ENCODE data around the gene XRN2.

DNA sequence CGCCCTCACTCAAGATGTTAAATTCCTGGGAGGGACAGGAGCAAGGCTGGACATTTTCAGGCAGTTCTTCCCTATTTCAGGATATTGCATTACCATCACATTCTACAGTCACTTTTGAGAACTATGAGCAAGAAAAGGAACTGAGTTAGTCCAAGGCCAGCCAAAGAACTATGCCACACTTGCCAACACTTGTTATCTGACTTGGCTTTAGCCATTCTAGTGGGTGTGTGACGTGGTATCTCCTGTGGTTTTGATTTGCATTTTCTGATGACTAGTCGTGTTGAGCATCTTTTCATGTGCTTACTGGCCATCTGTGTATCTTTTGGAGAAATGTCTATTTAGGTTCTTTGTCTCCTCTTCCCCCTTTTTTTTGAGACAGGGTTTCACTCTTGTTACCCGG is 12.0 kb downstream of the XRN2 start:
- TF ChIP-seq, protein P1, sequence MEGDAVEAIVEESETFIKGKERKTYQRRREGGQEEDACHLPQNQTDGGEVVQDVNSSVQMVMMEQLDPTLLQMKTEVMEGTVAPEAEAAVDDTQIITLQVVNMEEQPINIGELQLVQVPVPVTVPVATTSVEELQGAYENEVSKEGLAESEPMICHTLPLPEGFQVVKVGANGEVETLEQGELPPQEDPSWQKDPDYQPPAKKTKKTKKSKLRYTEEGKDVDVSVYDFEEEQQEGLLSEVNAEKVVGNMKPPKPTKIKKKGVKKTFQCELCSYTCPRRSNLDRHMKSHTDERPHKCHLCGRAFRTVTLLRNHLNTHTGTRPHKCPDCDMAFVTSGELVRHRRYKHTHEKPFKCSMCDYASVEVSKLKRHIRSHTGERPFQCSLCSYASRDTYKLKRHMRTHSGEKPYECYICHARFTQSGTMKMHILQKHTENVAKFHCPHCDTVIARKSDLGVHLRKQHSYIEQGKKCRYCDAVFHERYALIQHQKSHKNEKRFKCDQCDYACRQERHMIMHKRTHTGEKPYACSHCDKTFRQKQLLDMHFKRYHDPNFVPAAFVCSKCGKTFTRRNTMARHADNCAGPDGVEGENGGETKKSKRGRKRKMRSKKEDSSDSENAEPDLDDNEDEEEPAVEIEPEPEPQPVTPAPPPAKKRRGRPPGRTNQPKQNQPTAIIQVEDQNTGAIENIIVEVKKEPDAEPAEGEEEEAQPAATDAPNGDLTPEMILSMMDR (IDR thresholded peaks at IDR 0.05), result no peak
- TF ChIP-seq POLR2A (IDR thresholded peaks at IDR 0.05), result no peak

Data from Peyer's patch (tissue), 4 donors.